Esophagus muscularis mucosa (tissue), 4 donors: ENCODE data around the gene AGTRAP. TPM values are rescaled to one million over a fixed set of nuclear protein-coding genes. Genes with fewer than 3 reads are reported as not detected.

ENCODE experiments used
- DNase-seq: peaks from one replicate; pipeline ENCODE4 v3.0.0-alpha.2; 2017; ENCODE audit errors: extremely low spot score
- H3K27ac ChIP-seq, 4 donors: fragments of 200-600 bp; sonication (generic); replicated peaks in 1 of 4; 1 replicate in 3 of 4; 2 replicates in 1 of 4; pipeline ENCODE4 v1.5.1; 2016 to 2019; ENCODE audit warnings: mild to moderate bottlenecking in 1 of 4
- H3K27me3 ChIP-seq, 4 donors: fragments of 200-600 bp; sonication (generic); one replicate each; pipeline versions ENCODE4 v1.5.1 to v1.6.0; 2016 to 2019
- H3K36me3 ChIP-seq, 4 donors: fragments of 200-600 bp; sonication (generic); one replicate each; pipeline ENCODE4 v1.5.1; 2016 to 2019
- H3K4me1 ChIP-seq, 4 donors: fragments of 200-600 bp; sonication (generic); one replicate each; pipeline ENCODE4 v1.5.1; 2016 to 2019
- H3K4me3 ChIP-seq, 4 donors: fragments of 200-600 bp; sonication (generic); 1 replicate in 2 of 4; 2 replicates in 2 of 4; pipeline ENCODE4 v1.5.1; 2016 to 2019; ENCODE audit warnings: mild to moderate bottlenecking in 4 of 4, moderate library complexity in 1 of 4
- H3K9me3 ChIP-seq, 4 donors: fragments of 200-600 bp; sonication (generic); 1 replicate in 3 of 4; 2 replicates in 1 of 4; pipeline ENCODE4 v1.5.1; 2016 to 2019
- CTCF ChIP-seq, 3 experiments: fragments of 200-600 bp in 2 of 3; fragments of 450-650 bp in 1 of 3; sonication (generic) in 2 of 3; IDR thresholded peaks; one replicate each; pipeline ENCODE4 v1.5.1; 2017 to 2019; ENCODE audit warnings: antibody characterized with exemption in 3 of 3, mild to moderate bottlenecking in 2 of 3, moderate library complexity in 1 of 3
- EP300 ChIP-seq: sonication (generic); formaldehyde crosslinking; IDR thresholded peaks from one replicate; pipeline ENCODE4 v1.6.1; 2017; ENCODE audit warnings: antibody characterized with exemption
- POLR2A ChIP-seq: fragments of 450-650 bp; IDR thresholded peaks from one replicate; pipeline ENCODE4 v1.6.1; 2017; ENCODE audit warnings: antibody characterized with exemption, moderate library complexity, mild to moderate bottlenecking, low read depth
- POLR2AphosphoS5 ChIP-seq, 2 donors: sonication (generic); formaldehyde crosslinking; IDR thresholded peaks; one replicate each; pipeline ENCODE4 v1.6.1; 2017; ENCODE audit warnings: antibody characterized with exemption in 2 of 2
- WGBS: methylation state at CpG from one replicate; pipeline ENCODE4 v1.1.5; 2018; 5-methylcytosine and 5-hydroxymethylcytosine counted together
- intact Hi-C: fragments of 100-400 bp; cut with DNase I; formaldehyde crosslinking; loops from one replicate; pipeline ENCODE4 v1.15.1; 2023
- total RNA-seq, 4 donors: library from RNA; depleted of rRNA; stranded (reverse); fragments of >200 nt; gene quantifications; one replicate each; pipeline versions ENCODE4 v1.1.0 to v1.2.1, GENCODE V29; 2016

Gene AGTRAP
- total RNA-seq, 4 donors from 2014 or later = 31.6 to 73.4 (median 45.6) TPM

- peaks cover 18 to 70% (median 48%) of the 10 kb centered on the region in 4 donors for H3K36me3 ChIP-seq
- intact Hi-C loops = no loop called here
These were observed 13.3 kb downstream of the AGTRAP start for GRCh38 chr1:11749203-11749689.

GRCh38 chr1:11749996-11750395 lies 14.1 kb downstream of the AGTRAP start:
- DNase-seq = no peak
- H3K4me3 ChIP-seq = no peak overlapping the region
- WGBS = 88% methylated on average over 10 of the region's 15 CpGs
- H3K27ac ChIP-seq = no peak overlapping the region
- intact Hi-C loops = no loop called here
- peaks cover 18 to 64% (median 48%) of the 10 kb centered on the region in 4 donors for H3K36me3 ChIP-seq
- H3K27me3 ChIP-seq = peaks cover 0 to 10% (median 1%) of the 10 kb centered on the region in 4 donors
- TF ChIP-seq POLR2A = no peak
- TF ChIP-seq CTCF (IDR thresholded peaks at IDR 0.05) = no peak
- TF ChIP-seq POLR2AphosphoS5 (IDR thresholded peaks at IDR 0.05) = no peak
- TF ChIP-seq EP300 = no peak
- H3K9me3 ChIP-seq = no peaks in the 10 kb centered on the region
- H3K4me1 ChIP-seq = peaks cover 0 to 7% (median 0%) of the 10 kb centered on the region in 4 donors

More at GRCh38 chr1:11749203-11749689, 13.3 kb downstream of the AGTRAP start:
- TF ChIP-seq POLR2AphosphoS5 (IDR thresholded peaks at IDR 0.05) (peak in 1 of 2 donors; percentile 18), EP300 (no peak), CTCF (IDR thresholded peaks at IDR 0.05) (peak; percentile 35 to 62 (median 46)), POLR2A (no peak)
- peaks cover 0 to 3% (median 0%) of the 10 kb centered on the region in 4 donors for H3K27me3 ChIP-seq
- H3K9me3 ChIP-seq = no peaks in the 10 kb centered on the region
- peaks cover 0 to 7% (median 0%) of the 10 kb centered on the region in 4 donors for H3K4me1 ChIP-seq
- H3K4me3 ChIP-seq = no peak overlapping the region
- 26% methylated on average over 2 of the region's 9 CpGs for WGBS
- no peak overlapping the region for H3K27ac ChIP-seq
- no peak for DNase-seq

- Histone ChIP-seq H3K27me3 (peaks cover 0 to 17% (median 2%) of the 10 kb centered on the region in 4 donors), H3K4me3 (no peak overlapping the region), H3K36me3 (peaks cover 18 to 53% (median 44%) of the 10 kb centered on the region in 4 donors), H3K9me3 (no peaks in the 10 kb centered on the region), H3K4me1 (peaks cover 0 to 7% (median 0%) of the 10 kb centered on the region in 4 donors), H3K27ac (no peak overlapping the region)
- TF ChIP-seq EP300 (no peak), CTCF (IDR thresholded peaks at IDR 0.05) (no peak), POLR2A (no peak), POLR2AphosphoS5 (IDR thresholded peaks at IDR 0.05) (no peak)
- WGBS = 94% methylated on average over 6 of the region's 9 CpGs
- DNase-seq = no peak
- intact Hi-C loops = no loop called here
These were observed 15.2 kb downstream of the AGTRAP start for GRCh38 chr1:11751087-11751486.

GRCh38 chr1:11752359-11753088 lies 16.6 kb downstream of the AGTRAP start:
- no peak for TF ChIP-seq POLR2A
- 64% methylated on average over 17 of the region's 17 CpGs for WGBS
- Histone ChIP-seq H3K27me3 (peaks cover 0 to 17% (median 2%) of the 10 kb centered on the region in 4 donors), H3K4me1 (peaks cover 0 to 7% (median 0%) of the 10 kb centered on the region in 4 donors), H3K36me3 (peaks cover 18 to 38% (median 34%) of the 10 kb centered on the region in 4 donors), H3K27ac (no peak overlapping the region), H3K4me3 (no peak overlapping the region), H3K9me3 (no peaks in the 10 kb centered on the region)
- intact Hi-C loops = no loop called here
- no peak for DNase-seq

GRCh38 chr1:11753555-11754208 lies 17.7 kb downstream of the AGTRAP start:
- DNase-seq = no peak
- Histone ChIP-seq H3K27ac (no peak overlapping the region), H3K36me3 (peaks cover 13 to 27% (median 23%) of the 10 kb centered on the region in 4 donors), H3K4me1 (no peaks in the 10 kb centered on the region), H3K27me3 (peaks cover 0 to 17% (median 2%) of the 10 kb centered on the region in 4 donors), H3K9me3 (no peaks in the 10 kb centered on the region), H3K4me3 (no peak overlapping the region)
- TF ChIP-seq POLR2AphosphoS5 (IDR thresholded peaks at IDR 0.05) = no peak
- intact Hi-C loops = no loop called here
- 64% methylated on average over 7 of the region's 7 CpGs for WGBS
